Ascending aorta (tissue), 2 donors: ENCODE data around the gene ARVCF. TPM values are rescaled to one million over a fixed set of nuclear protein-coding genes. Genes with fewer than 3 reads are reported as not detected.
A peak's percentile ranks its signal among the peaks of the same experiment; 100 is the strongest.

Source experiments
- DNase-seq, 2 donors: peaks; one replicate each; pipeline ENCODE4 v3.0.0-alpha.2; 2019; ENCODE audit warnings: low spot score in 2 of 2
- H3K27ac ChIP-seq, 2 donors: fragments of 200-600 bp; sonication (generic); one replicate each; pipeline ENCODE4 v1.5.1; 2016 to 2017; ENCODE audit warnings: mild to moderate bottlenecking in 1 of 2
- H3K27me3 ChIP-seq: fragments of 200-600 bp; sonication (generic); one replicate; pipeline ENCODE4 v1.5.1; 2017
- H3K36me3 ChIP-seq, 2 donors: fragments of 200-600 bp; sonication (generic); one replicate each; pipeline ENCODE4 v1.5.1; 2016
- H3K4me1 ChIP-seq, 2 donors: fragments of 200-600 bp; sonication (generic); one replicate each; pipeline ENCODE4 v1.5.1; 2016 to 2017; ENCODE audit warnings: mild to moderate bottlenecking in 1 of 2
- H3K4me3 ChIP-seq, 2 donors: fragments of 200-600 bp; sonication (generic); one replicate each; pipeline ENCODE4 v1.5.1; 2016 to 2017; ENCODE audit warnings: mild to moderate bottlenecking in 1 of 2
- H3K9me3 ChIP-seq, 2 donors: fragments of 200-600 bp; sonication (generic); one replicate each; pipeline ENCODE4 v1.5.1; 2016
- CTCF ChIP-seq, 3 experiments: fragments of 200-600 bp in 2 of 3; fragments of 450-650 bp in 1 of 3; sonication (generic) in 2 of 3; IDR thresholded peaks; one replicate each; pipeline ENCODE4 v1.5.1; 2016 to 2019; ENCODE audit warnings: antibody characterized with exemption in 3 of 3, mild to moderate bottlenecking in 1 of 3, moderate library complexity in 1 of 3
- intact Hi-C: fragments of 100-400 bp; cut with DNase I; formaldehyde crosslinking; loops from one replicate; pipeline ENCODE4 v1.15.1; 2023
- total RNA-seq: library from RNA; depleted of rRNA; stranded (reverse); fragments of >200 nt; gene quantifications from one replicate; pipeline ENCODE4 v1.1.0, GENCODE V29; 2016

ARVCF gene
- total RNA-seq, 1 donor from 2014 or later = 252 TPM

DNA sequence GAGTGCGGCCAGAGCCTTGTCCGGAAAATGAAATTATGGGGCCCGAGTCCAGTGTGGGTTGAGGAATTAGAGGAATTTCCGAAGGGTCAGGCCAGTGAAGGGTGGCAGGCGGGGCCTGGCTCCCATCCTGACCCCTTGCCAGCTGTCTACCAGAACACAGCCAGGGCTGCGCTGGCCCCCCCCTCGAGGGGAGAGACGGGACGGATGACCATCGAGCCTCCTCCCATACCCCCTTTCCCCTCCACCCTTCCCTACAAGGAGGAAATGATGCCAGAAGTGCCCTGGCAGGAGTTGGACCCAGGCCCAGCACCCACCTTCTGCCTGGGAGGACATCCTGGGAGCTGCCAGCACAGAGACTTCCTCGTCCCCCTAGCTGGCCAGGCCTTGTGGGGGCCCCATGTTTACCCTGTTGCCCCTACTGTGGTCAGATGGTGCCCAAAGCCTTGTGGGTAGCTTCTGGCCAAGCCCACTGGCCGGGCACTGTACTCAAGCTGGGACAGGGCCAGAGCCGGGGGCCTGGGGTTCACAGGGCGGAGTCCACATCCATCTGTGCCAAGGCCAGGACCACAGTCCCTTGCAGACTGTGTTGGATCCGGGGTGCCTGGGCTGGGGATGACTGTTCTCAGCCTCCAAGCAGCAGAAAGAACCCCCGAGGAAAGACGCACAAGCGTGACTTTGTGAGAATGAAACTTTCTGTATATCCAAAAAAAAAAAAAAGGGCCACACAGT, 20.8 kb downstream of the ARVCF start:
- H3K36me3 ChIP-seq = no peaks in the 10 kb centered on the region
- no peaks in the 10 kb centered on the region for H3K9me3 ChIP-seq
- peak overlapping the region in 1 of 2 donors; percentile 12 for H3K4me3 ChIP-seq
- no peak for TF ChIP-seq CTCF (IDR thresholded peaks at IDR 0.05)
- DNase-seq = peak in 1 of 2 donors; percentile 94
- intact Hi-C loops = loop anchor here (2.0 kb wide), 1 partner anchor 21 kb away; the partner anchor contains the start of gene ARVCF
- H3K27ac ChIP-seq = peak overlapping the region; percentile 88 to 95
- H3K27me3 ChIP-seq = no peaks in the 10 kb centered on the region
- H3K4me1 ChIP-seq = peaks cover 36 to 75% of the 10 kb centered on the region in 2 donors

- peak overlapping the region in 1 of 2 donors; percentile 12 for H3K4me3 ChIP-seq
- peaks cover 41 to 75% of the 10 kb centered on the region in 2 donors for H3K4me1 ChIP-seq
- H3K27ac ChIP-seq = peak overlapping the region; percentile 88 to 95
- H3K9me3 ChIP-seq = no peaks in the 10 kb centered on the region
- no peak for TF ChIP-seq CTCF (IDR thresholded peaks at IDR 0.05)
- H3K36me3 ChIP-seq = no peaks in the 10 kb centered on the region
- intact Hi-C loops = no loop called here
- no peak for DNase-seq
- no peaks in the 10 kb centered on the region for H3K27me3 ChIP-seq
Measured at GRCh38 chr22:19994851-19995610, 21.6 kb downstream of the ARVCF start.

GRCh38 chr22:19993926-19994325, 22.7 kb downstream of the ARVCF start:
- H3K27me3 ChIP-seq = no peaks in the 10 kb centered on the region
- no peak for TF ChIP-seq CTCF (IDR thresholded peaks at IDR 0.05)
- no peak for DNase-seq
- no peaks in the 10 kb centered on the region for H3K36me3 ChIP-seq
- peak overlapping the region; percentile 87 to 97 for H3K27ac ChIP-seq
- H3K9me3 ChIP-seq = no peaks in the 10 kb centered on the region
- intact Hi-C loops = no loop called here
- H3K4me1 ChIP-seq = peaks cover 37 to 69% of the 10 kb centered on the region in 2 donors
- no peak overlapping the region for H3K4me3 ChIP-seq

GRCh38 chr22:19992921-19993355, 23.7 kb downstream of the ARVCF start:
- no peak for TF ChIP-seq CTCF (IDR thresholded peaks at IDR 0.05)
- peak overlapping the region; percentile 87 to 97 for H3K27ac ChIP-seq
- no peaks in the 10 kb centered on the region for H3K27me3 ChIP-seq
- no peak overlapping the region for H3K4me3 ChIP-seq
- intact Hi-C loops = no loop called here
- H3K36me3 ChIP-seq = no peaks in the 10 kb centered on the region
- H3K9me3 ChIP-seq = no peaks in the 10 kb centered on the region
- no peak for DNase-seq
- peaks cover 33 to 60% of the 10 kb centered on the region in 2 donors for H3K4me1 ChIP-seq

DNA sequence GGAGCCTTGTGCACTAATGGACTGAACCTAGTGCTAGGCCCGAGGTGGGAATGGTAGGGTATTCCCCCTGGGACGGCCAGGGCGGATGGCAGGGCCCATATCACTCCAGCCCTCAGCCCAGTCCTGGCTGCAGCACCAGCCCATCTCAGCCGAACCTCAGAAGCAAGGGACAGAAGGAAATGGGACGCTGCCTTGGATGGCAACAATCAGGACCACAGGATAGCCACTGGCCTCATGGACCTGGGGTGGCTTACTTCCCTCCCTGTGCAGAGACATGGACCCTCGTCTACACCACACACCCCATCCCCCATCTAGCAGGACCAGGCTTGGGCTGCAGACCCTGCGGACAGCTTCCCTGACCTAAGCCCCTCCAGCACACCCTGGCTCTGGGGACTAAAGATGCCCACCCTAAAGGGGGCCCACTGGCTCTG, 24.1 kb downstream of the ARVCF start:
- TF ChIP-seq CTCF (IDR thresholded peaks at IDR 0.05) = no peak
- intact Hi-C loops = no loop called here
- DNase-seq = no peak
- Histone ChIP-seq H3K27me3 (no peaks in the 10 kb centered on the region), H3K27ac (peak overlapping the region; percentile 87 to 97), H3K4me3 (no peak overlapping the region), H3K36me3 (no peaks in the 10 kb centered on the region), H3K4me1 (peaks cover 33 to 61% of the 10 kb centered on the region in 2 donors), H3K9me3 (no peaks in the 10 kb centered on the region)
